CD14-positive monocyte (primary cell): ENCODE data around the gene SCRN1. TPM values are rescaled to one million over a fixed set of nuclear protein-coding genes. Genes with fewer than 3 reads are reported as not detected.

ENCODE experiments used
- DNase-seq, 3 donors: peaks; one replicate each; pipeline ENCODE4 v3.0.0-alpha.2; 2011 to 2022
- H2AFZ ChIP-seq: 2 replicates; pipeline ENCODE4 v1.6.0; 2012; ENCODE audit warnings: mild to moderate bottlenecking, low read depth, low read length, inconsistent platforms; ENCODE audit not compliant: insufficient read depth, poor library complexity, severe bottlenecking
- H3K27ac ChIP-seq, 2 donors: 1 replicate in 1 of 2; 2 replicates in 1 of 2; pipeline ENCODE4 v1.5.1; 2012 to 2013; ENCODE audit warnings: low read length in 2 of 2, control low read depth in 1 of 2, inconsistent platforms in 1 of 2, low read depth in 1 of 2, mild to moderate bottlenecking in 1 of 2
- H3K27me3 ChIP-seq, 2 donors: one replicate each; pipeline versions ENCODE4 v1.6.0 to v1.6.1; 2011 to 2013; ENCODE audit warnings: low read length in 2 of 2; ENCODE audit not compliant: control insufficient read depth in 2 of 2, insufficient read depth in 2 of 2
- H3K36me3 ChIP-seq, 2 donors: replicated peaks in 1 of 2; 1 replicate in 1 of 2; 2 replicates in 1 of 2; pipeline versions ENCODE4 v1.5.1 to v1.6.1; 2012 to 2013; ENCODE audit warnings: low read length in 2 of 2, control low read depth in 1 of 2, inconsistent platforms in 1 of 2, mild to moderate bottlenecking in 1 of 2; ENCODE audit not compliant: insufficient read depth in 2 of 2, control insufficient read depth in 1 of 2
- H3K4me1 ChIP-seq, 2 donors: 1 replicate in 1 of 2; 2 replicates in 1 of 2; pipeline versions ENCODE4 v1.5.1 to v1.6.1; 2012 to 2013; ENCODE audit warnings: low read length in 2 of 2, control low read depth in 1 of 2, inconsistent platforms in 1 of 2, mild to moderate bottlenecking in 1 of 2, moderate library complexity in 1 of 2; ENCODE audit not compliant: insufficient read depth in 2 of 2, control insufficient read depth in 1 of 2
- H3K4me2 ChIP-seq: replicated peaks from 2 replicates; pipeline ENCODE3; 2012; ENCODE audit warnings: low read length, moderate library complexity, mild to moderate bottlenecking; ENCODE audit not compliant: poor library complexity, severe bottlenecking; ENCODE audit errors: extremely low read depth
- H3K4me3 ChIP-seq, 3 experiments: fragments of 200-600 bp in 1 of 3; sonication (generic) in 1 of 3; replicated peaks in 1 of 3; 1 replicate in 2 of 3; 2 replicates in 1 of 3; pipeline ENCODE4 v1.5.1; 2011 to 2013; ENCODE audit warnings: low read length in 3 of 3, mild to moderate bottlenecking in 3 of 3, control low read depth in 2 of 3, low read depth in 2 of 3, inconsistent platforms in 1 of 3, moderate library complexity in 1 of 3
- H3K79me2 ChIP-seq: 2 replicates; pipeline ENCODE4 v1.6.0; 2012; ENCODE audit warnings: mild to moderate bottlenecking, control low read depth, inconsistent platforms, low read length, moderate library complexity; ENCODE audit not compliant: insufficient read depth
- H3K9ac ChIP-seq: 2 replicates; pipeline ENCODE4 v1.6.0; 2017; ENCODE audit warnings: low read length, mild to moderate bottlenecking; ENCODE audit not compliant: insufficient read depth, poor library complexity, severe bottlenecking
- H3K9me3 ChIP-seq, 2 donors: replicated peaks in 1 of 2; 1 replicate in 1 of 2; 2 replicates in 1 of 2; pipeline versions ENCODE4 v1.5.1 to v1.6.1; 2012 to 2013; ENCODE audit warnings: low read length in 2 of 2, control low read depth in 1 of 2; ENCODE audit not compliant: control insufficient read depth in 1 of 2, insufficient read depth in 1 of 2
- H4K20me1 ChIP-seq: 2 replicates; pipeline ENCODE4 v1.6.0; 2012; ENCODE audit warnings: mild to moderate bottlenecking, low read length, control low read depth, moderate library complexity; ENCODE audit not compliant: insufficient read depth
- H3K27ac Mint-ChIP-seq, 7 donors: one replicate each; pipeline ENCODE4 v1.8.0; 2020; ENCODE audit warnings: mild to moderate bottlenecking in 7 of 7, mixed read lengths in 7 of 7, moderate library complexity in 6 of 7, inconsistent platforms in 2 of 7
- H3K27me3 Mint-ChIP-seq, 3 donors: one replicate each; pipeline ENCODE4 v1.8.0; 2021 to 2022; ENCODE audit warnings: low read depth in 3 of 3, mild to moderate bottlenecking in 3 of 3, mixed read lengths in 3 of 3, moderate library complexity in 3 of 3, inconsistent platforms in 1 of 3
- H3K36me3 Mint-ChIP-seq, 2 donors: one replicate each; pipeline ENCODE4 v1.8.0; 2020; ENCODE audit warnings: mixed read lengths in 2 of 2, inconsistent platforms in 1 of 2, mild to moderate bottlenecking in 1 of 2
- H3K4me1 Mint-ChIP-seq: one replicate; pipeline ENCODE4 v1.8.0; 2020; ENCODE audit warnings: mild to moderate bottlenecking, mixed read lengths
- H3K4me3 Mint-ChIP-seq, 2 donors: one replicate each; pipeline ENCODE4 v1.8.0; 2020; ENCODE audit warnings: mild to moderate bottlenecking in 2 of 2, mixed read lengths in 2 of 2, moderate library complexity in 1 of 2
- H3K9me3 Mint-ChIP-seq, 7 donors: one replicate each; pipeline ENCODE4 v1.8.0; 2020 to 2022; ENCODE audit warnings: mixed read lengths in 7 of 7, mild to moderate bottlenecking in 6 of 7, moderate library complexity in 6 of 7, inconsistent platforms in 2 of 7
- CTCF ChIP-seq: fragments of 200-600 bp; IDR thresholded peaks from one replicate; pipeline ENCODE4 v1.8.0; 2022; ENCODE audit warnings: antibody characterized with exemption, mild to moderate bottlenecking
- WGBS: methylation state at CpG from one replicate; pipeline ENCODE4 v1.1.5; 2013; ENCODE audit warnings: missing lambda C conversion rate; ENCODE audit not compliant: insufficient coverage; 5-methylcytosine and 5-hydroxymethylcytosine counted together
- intact Hi-C, 2 donors: fragments of 100-400 bp; cut with micrococcal nuclease; formaldehyde crosslinking; loops; one replicate each; pipeline versions ENCODE4 v1.15.0 to v1.15.1; 2023
- polyA plus RNA-seq, 3 donors: library from polyadenylated mRNA; depleted of rRNA in 1 of 3; unstranded in 2 of 3; stranded (reverse) in 1 of 3; fragments of 300-500 nt in 2 of 3; fragments of >200 nt in 1 of 3; fragmentation: Illumina TruSeq in 2 of 3; gene quantifications; 1 replicate in 2 of 3; 2 replicates in 1 of 3; pipeline ENCODE4 v1.2.3, GENCODE V29; 2012 to 2021

Gene SCRN1
- polyA plus RNA-seq, 3 donors: 8.4 to 12.1 (median 8.6) TPM

- no CpG with 5 or more reads among the region's 1 CpG for WGBS
These were observed 29.8 kb upstream of the SCRN1 start for GRCh38 chr7:30019387-30019786.

GRCh38 chr7:30018451-30018850 is 28.9 kb upstream of the SCRN1 start:
- peaks cover 14 to 31% of the 10 kb centered on the region in 2 donors for H3K36me3 Mint-ChIP-seq
- H3K4me3 Mint-ChIP-seq: no peak overlapping the region
- H3K27me3 ChIP-seq: no peaks in the 10 kb centered on the region
- no peak for TF ChIP-seq CTCF
- no peaks in the 10 kb centered on the region for H4K20me1 ChIP-seq
- peaks cover 0 to 6% (median 0%) of the 10 kb centered on the region in 7 donors for H3K9me3 Mint-ChIP-seq
- peaks cover 8 to 22% of the 10 kb centered on the region in 2 donors for H3K36me3 ChIP-seq
- no peak overlapping the region for H3K9ac ChIP-seq
- no peak for DNase-seq
- H2AFZ ChIP-seq: no peak overlapping the region
- H3K4me2 ChIP-seq: no peak overlapping the region
- peaks cover 4% of the 10 kb centered on the region for H3K79me2 ChIP-seq
- H3K27me3 Mint-ChIP-seq: no peaks in the 10 kb centered on the region
- no peaks in the 10 kb centered on the region for H3K9me3 ChIP-seq
- intact Hi-C loops: no loop called here
- no peaks in the 10 kb centered on the region for H3K4me1 ChIP-seq
- H3K4me3 ChIP-seq: no peak overlapping the region
- H3K4me1 Mint-ChIP-seq: peaks cover 5% of the 10 kb centered on the region
- peak overlapping the region in 1 of 7 donors; percentile 15 for H3K27ac Mint-ChIP-seq
- H3K27ac ChIP-seq: no peak overlapping the region

More at GRCh38 chr7:30019387-30019786, 29.8 kb upstream of the SCRN1 start:
- no peak overlapping the region for H3K4me3 Mint-ChIP-seq
- H3K9me3 Mint-ChIP-seq: peaks cover 0 to 6% (median 0%) of the 10 kb centered on the region in 7 donors
- H3K36me3 Mint-ChIP-seq: peaks cover 11 to 25% of the 10 kb centered on the region in 2 donors
- H3K27ac ChIP-seq: no peak overlapping the region
- no peak overlapping the region for H2AFZ ChIP-seq
- no peaks in the 10 kb centered on the region for H3K27me3 Mint-ChIP-seq
- peaks cover 4% of the 10 kb centered on the region for H3K79me2 ChIP-seq
- peaks cover 10% of the 10 kb centered on the region for H3K4me1 Mint-ChIP-seq
- H3K4me1 ChIP-seq: no peaks in the 10 kb centered on the region
- H3K4me2 ChIP-seq: no peak overlapping the region
- H3K27me3 ChIP-seq: no peaks in the 10 kb centered on the region
- no peak overlapping the region for H3K27ac Mint-ChIP-seq
- no peak for TF ChIP-seq CTCF
- H3K9ac ChIP-seq: no peak overlapping the region
- peaks cover 2 to 13% of the 10 kb centered on the region in 2 donors for H3K36me3 ChIP-seq
- no peaks in the 10 kb centered on the region for H3K9me3 ChIP-seq
- H4K20me1 ChIP-seq: no peaks in the 10 kb centered on the region
- intact Hi-C loops: no loop called here
- H3K4me3 ChIP-seq: no peak overlapping the region
- no peak for DNase-seq
